DMS53 (cell line): ENCODE data around the gene SLC7A1.

Source experiments
- DNase-seq: peaks from one replicate; lab custom pipeline; 2025; lab: John Stamatoyannopoulos, UW

The SLC7A1 gene

GRCh38 chr13:29529754-29530153 is 65.7 kb downstream of the SLC7A1 start:
- DNase-seq: no peak

- DNase-seq: no peak
Observed at GRCh38 chr13:29527916-29528315, 67.6 kb downstream of the SLC7A1 start.

DNA sequence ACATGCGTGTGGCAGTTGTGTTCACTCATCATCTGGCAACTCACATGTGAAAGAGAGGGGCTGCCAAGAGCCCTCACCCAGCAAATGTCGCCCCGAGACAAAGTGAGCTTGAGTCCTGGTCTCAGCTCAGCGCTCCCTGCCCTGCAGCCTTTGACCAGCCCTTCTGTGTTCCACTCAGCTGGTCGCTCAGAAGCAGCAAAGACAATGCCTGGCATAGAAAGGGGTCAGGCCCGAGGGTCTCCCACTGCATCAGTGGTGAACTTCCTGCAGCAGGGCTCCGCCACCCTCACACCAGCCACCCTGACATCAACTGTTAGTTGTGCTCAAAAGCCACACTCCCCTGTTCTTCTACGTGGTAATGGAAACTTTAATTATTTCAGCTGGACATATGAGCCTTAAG is 68.0 kb downstream of the SLC7A1 start:
- DNase-seq: no peak

DNA sequence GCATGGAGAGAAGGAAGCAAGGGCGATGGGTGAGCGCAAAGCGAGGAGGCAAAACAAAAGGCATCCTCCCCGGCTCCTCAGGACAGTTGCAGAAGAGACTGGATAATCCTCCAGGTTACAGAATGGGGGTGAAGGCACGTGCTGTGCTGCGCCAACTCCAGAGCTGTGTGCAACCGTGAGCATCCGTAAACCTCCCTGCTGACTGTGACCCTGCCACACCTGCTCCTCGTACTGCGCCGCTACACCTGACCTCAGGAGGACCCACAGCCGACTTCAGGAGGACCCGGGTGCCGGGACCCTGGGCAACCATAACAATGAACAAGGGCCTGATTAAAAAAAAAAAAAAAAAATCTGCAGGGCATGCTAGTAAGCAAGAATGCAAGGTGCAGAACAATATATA is 68.7 kb downstream of the SLC7A1 start:
- no peak for DNase-seq

GRCh38 chr13:29525757-29526156 is 69.7 kb downstream of the SLC7A1 start:
- no peak for DNase-seq

DNA sequence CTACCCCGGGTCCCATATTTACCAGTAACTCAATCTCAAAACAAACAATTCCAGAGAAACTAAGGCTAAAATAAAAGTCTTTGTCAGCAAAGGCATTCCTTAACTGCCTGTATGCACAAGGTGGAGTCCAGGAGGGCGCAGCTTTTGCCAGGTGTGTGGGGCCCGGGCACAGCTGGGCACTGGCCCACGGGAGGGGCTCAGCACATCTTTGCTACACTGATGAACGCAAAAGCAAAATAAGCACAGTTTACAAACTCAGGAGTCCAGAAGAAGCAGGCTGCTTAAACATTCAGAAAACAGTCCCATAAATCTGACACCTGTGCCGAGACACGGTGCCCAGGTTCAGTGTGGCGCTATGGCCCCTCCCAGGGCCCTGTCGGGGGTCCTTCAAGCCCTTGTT is 70.8 kb downstream of the SLC7A1 start:
- DNase-seq: no peak

- no peak for DNase-seq
Observed at GRCh38 chr13:29524176-29524575, 71.3 kb downstream of the SLC7A1 start.

- no peak for DNase-seq
Observed at GRCh38 chr13:29523199-29523961, 72.1 kb downstream of the SLC7A1 start.

DNA sequence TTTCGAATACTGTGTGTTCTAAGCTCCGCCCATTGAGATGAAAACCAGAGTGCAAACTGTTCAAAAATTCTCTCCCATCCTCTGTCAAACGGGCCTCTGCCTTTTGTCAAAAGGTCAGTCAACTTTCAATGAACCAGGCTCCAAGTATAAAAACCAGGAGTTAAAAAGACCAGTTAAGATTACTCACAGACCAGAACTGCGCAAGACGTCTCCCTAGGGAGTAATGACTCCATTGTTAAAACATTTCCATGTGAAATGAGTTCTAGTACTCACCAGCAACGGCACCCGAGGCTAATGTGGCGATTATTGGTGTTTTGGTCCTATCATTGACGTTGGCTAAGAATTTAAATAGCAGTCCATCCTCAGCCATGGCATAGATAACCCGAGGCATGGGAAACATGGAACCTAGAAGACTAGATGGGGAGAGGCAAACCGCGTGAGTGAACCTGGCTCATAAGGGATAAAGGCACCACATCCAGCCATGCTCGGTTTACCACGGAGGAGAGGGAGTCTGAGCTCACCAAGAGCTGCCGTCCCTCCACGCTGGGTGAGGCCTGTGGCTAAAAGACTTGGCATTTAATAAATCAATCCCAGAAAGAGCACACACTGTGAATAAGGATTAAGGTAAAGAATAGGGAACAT is 73.3 kb downstream of the SLC7A1 start:
- no peak for DNase-seq

DNA sequence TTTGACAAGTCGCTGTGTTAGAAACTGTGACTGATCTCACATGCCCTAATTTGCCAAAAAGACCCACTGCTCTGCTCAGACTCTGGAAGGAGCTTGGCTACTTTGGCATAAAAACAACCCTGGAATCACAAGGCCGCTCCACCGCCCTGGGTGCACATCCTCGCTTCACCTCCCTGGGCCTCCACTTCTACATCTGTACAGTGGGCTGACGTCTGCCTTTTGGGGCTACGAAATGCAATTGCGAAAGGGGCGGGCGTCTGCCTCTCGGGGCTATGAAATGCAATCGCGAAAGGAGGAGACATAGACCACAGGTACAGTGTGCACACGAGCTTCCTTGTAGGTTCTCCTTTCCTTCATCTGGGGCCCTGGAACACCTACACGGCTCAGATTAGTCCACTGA is 74.2 kb downstream of the SLC7A1 start:
- DNase-seq: no peak

DNA sequence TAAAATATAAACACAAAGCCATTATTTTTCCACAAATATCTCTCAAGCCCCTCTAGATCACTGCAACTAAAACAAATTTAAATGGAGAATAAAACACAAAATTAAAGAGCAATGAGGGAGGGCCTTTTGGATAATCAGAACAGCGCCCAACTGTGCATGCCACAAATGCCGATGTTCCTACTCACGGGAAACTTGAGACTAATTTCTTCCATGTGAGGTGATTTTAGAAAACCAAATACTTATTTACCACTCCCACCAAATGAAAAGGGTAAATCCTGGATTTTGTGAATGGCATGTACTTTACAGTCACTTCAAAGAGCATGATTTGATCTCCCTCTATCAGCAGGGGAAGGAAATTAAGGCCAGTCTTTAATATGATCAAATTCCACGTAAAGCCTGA is 74.8 kb downstream of the SLC7A1 start:
- DNase-seq: no peak

GRCh38 chr13:29519921-29520320 is 75.6 kb downstream of the SLC7A1 start:
- DNase-seq: no peak

DNA sequence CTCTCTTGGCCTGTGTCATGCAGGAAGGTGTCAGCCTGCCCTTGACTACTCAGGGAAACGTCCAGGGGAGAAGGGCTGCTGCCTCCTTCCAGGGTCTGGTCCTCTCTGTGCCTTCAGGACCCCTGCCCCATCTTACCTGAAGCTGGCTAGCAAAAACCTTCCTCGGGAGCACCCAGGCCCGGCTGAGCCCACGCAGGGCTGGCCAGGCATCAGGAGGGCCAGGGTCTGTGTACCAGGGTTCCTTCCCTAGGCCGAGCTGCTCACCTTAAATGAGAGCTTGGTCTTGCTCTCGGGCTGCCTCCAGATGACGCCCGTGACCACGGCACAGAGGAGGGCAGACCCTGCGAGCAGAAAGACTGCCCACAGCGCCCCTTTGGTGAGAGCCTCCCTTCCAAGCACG is 78.6 kb downstream of the SLC7A1 start:
- DNase-seq: no peak

DNA sequence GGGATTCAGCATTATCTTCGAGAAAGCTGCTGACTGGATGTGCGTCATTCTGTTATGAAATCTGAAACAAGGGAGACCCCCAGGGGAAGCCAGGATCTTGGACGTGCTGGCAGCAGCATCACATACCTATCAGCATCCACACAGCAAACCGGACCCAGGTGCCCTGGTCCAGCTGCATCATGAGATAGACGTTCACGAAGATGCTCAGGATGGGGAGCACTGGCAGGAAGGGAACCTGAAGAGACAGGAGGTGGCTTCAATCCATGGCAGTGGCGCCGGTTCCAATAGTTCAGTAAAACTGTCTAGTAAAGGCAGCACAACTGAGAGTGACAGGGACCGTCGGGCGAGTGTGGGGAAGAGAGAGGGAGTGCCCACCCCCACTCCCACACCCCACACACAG is 79.5 kb downstream of the SLC7A1 start:
- no peak for DNase-seq

DNA sequence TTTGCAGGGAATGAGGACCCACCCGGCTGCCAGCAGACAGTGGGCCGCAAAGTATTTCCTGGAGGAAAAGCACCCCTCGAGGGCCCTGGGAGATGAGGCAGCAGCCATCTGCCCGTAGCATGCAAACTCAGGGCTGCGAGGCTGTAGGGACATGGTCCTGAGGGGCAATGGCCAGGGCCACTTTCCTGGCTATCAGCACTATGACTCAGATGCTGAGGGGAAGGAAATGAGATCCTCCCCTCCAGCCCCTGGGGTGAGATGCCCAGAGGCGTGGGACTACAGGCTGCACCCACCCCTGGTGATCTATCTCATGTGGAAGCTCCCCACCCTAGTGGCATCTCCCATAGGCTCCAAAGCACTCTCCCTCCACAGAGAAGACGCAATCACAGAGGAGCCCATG is 80.1 kb downstream of the SLC7A1 start:
- DNase-seq: no peak

GRCh38 chr13:29514720-29515310 is 80.7 kb downstream of the SLC7A1 start:
- no peak for DNase-seq

GRCh38 chr13:29513981-29514719 is 81.3 kb downstream of the SLC7A1 start:
- no peak for DNase-seq

DNA sequence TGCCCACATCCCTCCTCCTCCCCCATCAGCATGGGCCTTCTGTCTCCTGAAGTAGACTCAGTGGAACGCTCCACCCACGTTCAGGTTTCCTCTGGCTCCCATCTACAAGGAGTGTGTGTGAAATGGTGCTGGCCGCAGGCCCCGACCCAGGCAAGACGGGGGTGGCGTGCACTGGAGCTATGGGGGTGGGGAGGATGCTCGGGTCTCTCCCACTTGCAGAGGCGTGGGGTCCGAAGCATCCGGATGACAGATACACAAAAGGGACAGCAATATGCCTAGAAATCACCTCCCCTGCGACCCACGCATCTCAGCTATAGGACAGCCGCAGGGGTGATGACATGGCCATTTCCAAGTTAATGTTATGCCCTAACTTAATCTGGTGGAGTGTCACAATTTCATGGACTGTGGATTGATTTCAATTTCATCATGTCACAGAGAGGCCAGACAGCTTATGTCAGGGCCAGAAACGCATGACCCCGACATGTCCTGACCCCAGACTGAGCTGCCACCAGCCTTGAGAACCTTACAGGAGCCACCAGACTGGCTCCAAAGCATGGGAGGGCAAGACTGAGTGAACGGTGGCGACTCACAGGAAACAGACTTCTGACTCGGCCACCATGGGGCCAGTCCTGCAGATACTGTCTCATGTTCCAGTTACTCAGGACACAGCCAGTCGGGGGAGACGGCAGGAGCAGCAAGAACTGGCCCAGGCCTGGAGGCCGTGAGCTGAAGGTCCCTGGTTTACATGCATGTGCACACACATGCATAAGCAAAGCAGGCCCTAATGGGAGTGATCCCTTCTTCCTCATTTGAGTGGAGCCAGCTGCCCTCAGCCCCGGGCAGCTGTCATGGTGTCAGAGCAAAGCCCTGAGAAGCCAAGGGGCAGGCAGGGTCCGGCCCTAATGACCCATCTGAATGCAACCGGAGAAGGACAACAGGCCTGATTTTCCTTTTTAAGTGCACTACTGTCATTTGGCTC is 82.2 kb downstream of the SLC7A1 start:
- no peak for DNase-seq

DNA sequence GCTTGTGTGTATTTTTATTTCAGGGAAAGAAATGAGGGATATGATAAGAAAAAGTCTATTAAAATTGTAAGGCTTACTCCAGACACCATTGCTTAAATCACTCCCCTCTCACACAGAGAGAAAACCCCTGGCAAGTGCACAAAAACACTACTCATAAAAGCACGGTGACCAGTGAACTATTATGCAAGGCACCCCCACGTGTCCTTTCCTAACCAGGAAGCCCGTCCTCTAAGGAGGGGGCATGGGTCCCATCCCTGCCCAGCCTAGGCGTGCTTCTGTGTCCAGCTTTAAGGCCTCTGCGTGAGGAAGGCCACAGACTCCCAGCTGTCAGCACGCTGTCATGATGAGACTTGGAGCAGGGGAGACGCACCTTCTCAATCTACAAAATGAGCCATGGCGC is 83.5 kb downstream of the SLC7A1 start:
- DNase-seq: no peak

GRCh38 chr13:29511106-29511796 is 84.2 kb downstream of the SLC7A1 start:
- DNase-seq: no peak

DNA sequence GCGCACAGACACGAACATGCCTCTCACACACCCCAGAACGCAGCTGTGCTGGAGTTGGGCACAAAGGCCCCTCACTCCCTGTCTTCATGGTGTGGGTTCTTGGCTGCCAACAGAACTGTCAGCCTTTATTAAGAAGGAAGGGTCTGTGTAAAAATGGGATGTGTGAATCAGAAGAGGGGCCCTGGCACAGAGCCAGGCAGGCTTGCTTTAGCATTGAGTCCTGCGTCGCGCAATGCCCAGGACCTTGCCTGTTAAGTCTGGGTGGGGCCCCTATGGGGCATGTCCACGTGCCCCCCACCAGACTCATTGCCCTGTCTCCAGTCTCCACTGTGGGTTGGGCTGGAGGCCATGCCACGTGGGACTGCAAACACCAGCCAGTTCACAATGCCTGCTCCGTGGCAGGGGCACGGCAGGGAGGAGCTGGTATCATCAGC is 84.8 kb downstream of the SLC7A1 start:
- no peak for DNase-seq
